ENCODE data around the gene HTATIP2.
A peak's percentile ranks its signal among the peaks of the same experiment; 100 is the strongest.
"Not testable (repeated sequence)": the region's sequence is repeated elsewhere in the genome, so short reads cannot be mapped to it uniquely, and the experiment has no call there.

Gene HTATIP2

DNA sequence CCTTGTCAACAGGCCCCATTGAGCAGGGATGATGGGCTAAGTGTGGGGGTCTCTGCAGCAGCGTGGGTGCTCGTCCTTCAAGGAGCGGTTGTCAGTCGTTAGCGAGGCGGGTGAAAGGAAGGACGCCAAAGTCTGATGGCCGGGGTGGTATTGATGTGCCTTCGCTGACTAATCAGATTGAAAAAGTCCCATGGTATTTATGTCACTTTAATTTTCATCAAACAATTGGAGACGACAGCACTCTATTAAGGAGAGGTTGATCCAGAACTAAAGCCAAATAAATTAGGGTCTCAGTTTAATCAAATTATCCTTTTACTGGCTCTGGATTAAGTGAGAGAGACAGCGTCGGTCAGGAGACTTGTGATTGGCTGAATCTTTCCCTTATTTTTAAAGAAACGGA, 9.6 kb downstream of the HTATIP2 start:
- no peak for DNase-seq

DNA sequence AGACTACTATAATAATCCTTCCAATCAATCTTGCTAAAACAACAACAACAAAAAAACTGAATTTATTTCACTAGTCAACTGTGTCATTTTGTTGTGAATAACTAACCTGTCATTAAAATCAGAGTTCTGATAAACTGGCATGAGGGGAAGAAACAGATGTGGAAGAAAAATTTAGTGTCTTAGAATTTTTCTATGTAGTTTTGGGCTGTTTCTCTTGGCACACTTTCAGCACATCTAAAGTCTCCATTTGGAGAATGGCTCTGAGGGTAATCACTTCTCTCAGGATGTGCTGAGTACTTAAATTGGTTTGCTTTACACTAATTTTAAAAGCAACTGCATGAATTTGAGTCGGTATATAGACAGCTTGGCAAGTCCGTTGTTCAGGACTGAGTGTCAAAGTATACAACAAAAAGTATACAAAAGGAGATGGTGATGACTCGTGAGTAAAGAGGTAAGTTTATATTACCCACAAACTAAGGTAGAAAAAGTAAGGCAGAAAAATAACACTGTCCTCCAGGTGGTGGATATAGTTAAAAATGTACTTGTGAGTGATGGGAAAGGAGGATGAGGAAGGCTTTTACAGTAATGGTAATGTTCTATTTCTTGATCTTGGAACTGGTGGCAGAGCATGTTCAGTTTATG, 10.2 kb downstream of the HTATIP2 start:
- no peak for DNase-seq

DNA sequence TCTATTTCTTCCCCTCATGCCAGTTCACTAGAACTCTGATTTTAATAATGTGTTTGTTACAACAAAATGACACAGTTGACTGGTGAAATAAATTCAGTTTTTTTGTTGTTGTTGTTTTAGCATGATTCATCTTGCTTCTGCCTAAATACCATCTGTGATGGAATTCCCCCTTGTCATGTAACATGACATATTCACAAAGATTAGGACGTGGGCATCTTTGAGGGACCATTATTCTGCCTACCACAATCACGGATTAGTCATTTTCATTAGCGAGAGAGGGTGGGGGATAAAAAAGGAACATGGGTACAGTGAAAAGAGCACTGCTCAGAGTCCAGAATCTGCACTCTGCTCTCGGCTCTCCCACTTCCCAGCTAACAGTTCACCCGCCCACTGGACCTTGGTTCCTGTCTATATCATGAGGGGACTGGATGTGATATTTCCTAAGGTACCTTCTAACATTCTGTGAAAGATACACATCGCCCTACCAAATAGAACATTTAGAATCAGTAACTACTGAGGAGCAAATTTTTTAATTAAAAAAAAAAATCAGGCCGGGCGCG, 11.3 kb downstream of the HTATIP2 start:
- DNase-seq, result no peak

- no peak for DNase-seq
Observed at GRCh38 chr11:20376162-20376730, 12.7 kb downstream of the HTATIP2 start.

DNA sequence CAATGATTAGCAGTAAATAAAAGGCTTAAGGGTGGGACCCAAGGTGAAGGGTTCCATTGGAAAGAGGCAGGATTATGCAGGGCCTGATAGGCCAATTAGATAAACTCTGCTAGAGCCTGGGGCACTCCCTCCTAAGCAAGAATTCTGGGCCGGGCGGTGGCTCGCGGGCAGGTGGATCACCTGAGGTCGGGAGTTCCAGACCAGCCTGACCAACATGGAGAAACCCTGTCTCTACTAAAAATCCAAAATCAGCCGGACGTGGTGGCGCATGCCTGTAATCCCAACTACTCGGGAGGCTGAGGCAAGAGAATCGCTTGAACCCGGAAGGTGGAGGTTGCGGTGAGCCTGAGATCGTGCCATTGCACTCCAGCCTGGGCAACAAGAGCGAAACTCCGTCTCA, 22.5 kb downstream of the HTATIP2 start:
- DNase-seq, result not testable (repeated sequence)

- DNase-seq, result peak; percentile 98
Observed at GRCh38 chr11:20387261-20388095, 24.0 kb downstream of the HTATIP2 start, which contains the start of gene PRMT3. Gene PRMT3 (plus strand): TSS chr11:20387716. CDS start chr11:20387747, 31 bp downstream.

DNA sequence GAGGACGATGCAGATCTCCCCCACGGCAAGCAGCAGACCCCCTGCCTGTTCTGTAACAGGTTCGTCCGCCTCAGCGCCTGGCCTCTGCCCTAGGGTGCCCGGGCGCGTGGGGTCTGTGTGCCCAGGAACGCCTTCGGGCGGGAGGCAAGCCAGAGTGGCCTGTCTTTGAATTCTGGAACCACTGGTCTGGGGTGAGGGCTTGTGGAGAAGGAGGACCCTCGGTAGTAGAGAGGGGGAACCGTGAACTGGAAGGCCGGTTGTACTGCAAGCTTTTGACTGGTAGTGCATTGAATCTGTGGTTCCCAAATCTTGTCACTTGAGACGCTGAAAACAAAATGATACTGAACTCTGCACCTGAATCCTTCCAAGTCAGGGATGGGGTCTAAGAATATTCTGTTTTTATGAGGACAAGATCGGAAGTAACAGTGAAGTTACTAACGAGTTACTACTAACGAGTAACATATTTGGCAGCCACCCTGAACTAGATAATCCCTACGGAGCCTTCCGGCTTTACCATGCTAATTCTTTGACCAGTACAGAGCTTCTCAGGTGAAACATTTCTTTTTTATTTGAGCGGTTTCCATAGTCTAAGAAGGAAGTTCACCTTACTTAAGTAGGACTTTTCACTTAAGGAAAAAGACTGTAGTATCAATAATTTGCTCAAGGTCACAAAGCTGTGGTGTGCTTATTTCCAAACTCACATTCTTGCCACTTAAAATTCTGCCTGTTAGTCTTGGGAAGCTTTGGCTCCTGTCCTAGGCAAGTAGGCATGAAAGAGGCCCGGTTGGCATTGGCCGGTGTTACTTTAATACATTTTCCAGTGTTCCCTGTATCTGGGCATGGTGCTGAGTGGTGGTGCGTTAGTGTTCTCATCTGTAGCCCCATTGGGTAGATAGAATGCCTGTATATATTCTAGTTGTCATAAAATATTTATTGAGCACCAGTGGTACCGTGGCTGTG, 24.9 kb downstream of the HTATIP2 start:
- DNase-seq, result no peak

DNA sequence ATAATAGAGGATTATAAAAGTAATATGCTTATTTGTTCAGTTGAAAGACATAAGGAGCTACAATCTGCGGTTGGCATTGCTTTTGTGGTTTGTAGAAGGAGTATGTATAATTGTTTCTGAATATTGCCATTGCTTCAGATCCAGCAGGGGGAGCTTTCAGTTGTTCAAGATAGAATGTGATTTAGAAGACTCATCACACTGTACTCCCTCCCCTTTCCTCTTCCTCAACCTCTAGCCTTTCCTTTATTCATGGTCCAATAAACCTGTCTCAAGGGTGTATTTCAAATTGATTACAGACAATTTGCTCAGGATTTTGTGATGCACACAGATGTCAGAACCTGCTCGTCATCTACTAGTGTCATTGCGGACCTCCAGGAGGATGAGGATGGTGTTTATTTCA, 33.8 kb downstream of the HTATIP2 start:
- peak; percentile 26 for DNase-seq

DNA sequence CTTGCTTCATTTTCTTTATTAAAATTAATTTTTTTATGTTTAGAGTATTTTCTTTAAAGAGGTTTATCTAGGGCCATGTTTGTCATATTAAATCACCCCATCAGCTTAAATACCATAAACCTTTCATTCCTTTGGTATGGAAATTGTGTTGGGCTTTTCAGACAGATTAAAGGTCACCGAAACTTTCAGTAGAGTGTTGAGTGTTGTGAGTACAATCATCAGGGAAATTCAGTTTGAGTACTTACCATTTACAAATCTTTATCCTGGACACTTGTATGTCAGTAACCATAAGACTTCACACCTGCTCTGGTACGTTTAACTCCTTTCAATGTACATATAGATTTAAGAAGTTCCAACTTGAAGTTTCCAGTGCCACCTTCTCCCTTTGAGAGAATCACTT, 36.0 kb downstream of the HTATIP2 start:
- DNase-seq, result no peak

DNA sequence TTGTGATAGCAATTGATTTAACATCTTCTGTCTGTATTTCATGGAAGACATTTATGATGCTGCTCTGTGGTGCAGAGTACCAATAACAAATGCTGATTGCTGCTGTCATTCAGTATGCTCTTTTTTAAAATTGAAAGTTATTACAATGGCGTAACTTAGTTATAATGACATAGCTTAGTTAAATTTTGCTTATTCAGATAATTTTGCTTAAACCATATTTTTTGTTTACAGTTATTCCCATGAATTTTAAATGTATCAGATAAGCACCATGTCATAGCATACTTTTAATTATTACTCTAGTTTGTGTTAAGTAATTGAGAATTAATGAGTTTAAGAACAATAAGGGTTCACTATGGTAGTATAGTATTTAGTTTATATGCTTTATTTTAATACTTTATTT, 39.5 kb downstream of the HTATIP2 start:
- DNase-seq, result no peak

DNA sequence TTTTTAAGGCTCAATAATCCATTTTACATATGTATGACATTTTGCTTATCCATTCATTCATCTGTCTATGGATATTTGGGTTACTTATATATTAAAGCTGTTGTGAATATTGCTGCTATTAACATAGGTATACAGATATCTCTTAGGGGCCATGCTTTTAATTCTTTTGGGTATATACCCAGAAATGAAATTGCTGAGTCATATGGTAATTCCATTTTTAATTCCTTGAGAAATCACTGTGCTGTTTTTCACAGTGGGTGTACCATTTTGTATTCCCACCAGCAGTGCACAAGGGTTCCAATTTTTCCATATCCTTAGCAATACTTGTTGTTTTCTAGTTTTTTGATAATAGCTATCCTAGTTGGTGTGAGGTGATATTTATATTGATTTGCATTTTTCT, 43.0 kb downstream of the HTATIP2 start:
- DNase-seq, result no peak

DNA sequence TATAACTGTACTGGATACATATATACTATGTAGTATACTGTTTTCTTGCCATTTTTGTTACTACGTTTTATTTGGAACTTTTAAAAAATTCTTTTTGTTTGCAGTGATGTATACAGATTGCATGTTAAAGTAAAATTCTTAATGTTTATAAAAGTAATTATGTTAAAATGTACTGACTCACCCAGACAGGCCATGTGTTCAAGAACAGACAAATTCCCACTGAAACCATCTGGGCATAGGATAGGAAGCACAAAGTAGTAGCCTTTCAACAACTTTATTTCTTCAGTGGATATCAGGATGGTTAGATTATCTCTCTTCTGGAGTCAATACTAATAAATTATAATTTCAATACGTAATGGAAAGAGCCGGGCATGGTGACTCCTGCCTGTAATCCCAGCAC, 43.8 kb downstream of the HTATIP2 start:
- DNase-seq, result no peak

DNA sequence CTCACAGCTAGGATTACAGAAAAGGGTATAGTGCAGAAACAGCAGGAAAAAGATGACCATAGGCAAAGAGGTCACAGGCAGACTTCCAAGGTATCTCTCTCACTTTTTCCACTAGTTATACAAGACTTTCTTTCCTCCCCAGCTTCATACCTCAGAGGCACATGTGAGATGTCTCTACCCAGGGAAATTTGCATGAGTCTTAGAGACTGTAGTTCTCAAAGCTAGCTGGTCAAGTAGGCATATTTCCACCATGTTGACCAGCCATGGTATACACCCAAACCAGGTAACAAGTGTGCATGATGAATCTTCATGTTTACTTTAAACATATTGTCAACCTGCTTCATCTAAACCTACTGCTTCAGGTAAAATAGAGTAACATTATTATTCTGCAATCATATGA, 51.9 kb downstream of the HTATIP2 start:
- DNase-seq, result no peak

- DNase-seq, result no peak
Observed at GRCh38 chr11:20417771-20418170, 54.3 kb downstream of the HTATIP2 start.

DNA sequence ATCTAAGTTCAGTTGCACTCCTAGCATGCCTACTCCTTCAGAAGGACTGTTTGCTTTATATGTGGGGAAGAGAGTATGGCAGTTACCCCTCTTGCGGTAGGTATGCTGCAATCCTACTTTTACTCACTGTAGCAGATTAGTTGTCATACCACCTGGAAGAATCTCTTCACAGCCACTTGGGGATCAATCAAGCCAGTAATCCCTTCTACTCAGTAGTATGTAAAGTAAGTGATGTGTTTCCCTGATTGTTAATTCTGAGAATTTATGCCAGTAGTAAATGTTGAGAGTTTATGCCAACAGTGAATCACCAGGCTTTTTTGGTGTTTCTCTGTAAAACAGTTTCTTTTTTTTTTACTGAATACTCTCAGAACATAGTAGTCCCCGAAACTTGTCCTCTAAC, 58.4 kb downstream of the HTATIP2 start:
- DNase-seq, result no peak

DNA sequence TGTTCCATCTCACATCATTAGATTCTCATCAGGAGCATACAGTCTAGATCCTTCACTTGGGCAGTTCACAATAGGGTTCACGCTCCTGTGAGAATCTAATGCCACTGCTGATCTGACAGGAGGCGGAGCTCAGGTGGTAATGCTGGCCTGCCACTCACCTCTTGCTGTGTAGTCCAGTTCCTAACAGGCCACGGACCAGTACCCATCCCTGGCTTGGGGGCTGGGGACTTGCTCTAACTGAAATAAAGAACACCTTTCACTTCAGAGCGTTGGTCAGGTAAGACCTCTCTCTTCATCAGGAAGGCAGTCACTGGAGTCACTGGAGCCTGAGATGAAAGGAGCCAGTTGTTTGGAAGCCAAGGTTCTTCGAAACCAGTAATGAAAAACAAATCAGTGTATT, 65.7 kb downstream of the HTATIP2 start:
- no peak for DNase-seq
